ENCODE results near the gene EXD3. TPM values are rescaled to one million over a fixed set of nuclear protein-coding genes. Genes with fewer than 3 reads are reported as not detected.

EXD3 gene
- total RNA-seq, 2 experiments from 2014 or later, result 6.7 to 7.1 TPM

- DNase-seq, result no peak
- Mint-ChIP-seq H3K27ac (no peak overlapping the region), H3K36me3 (ENCODE audit: low read depth) (peaks cover 22% of the 10 kb centered on the region), H3K4me3 (peak overlapping the region; percentile 39), H3K9me3 (ENCODE audit: low read depth) (no peaks in the 10 kb centered on the region), H3K27me3 (no peaks in the 10 kb centered on the region), H3K4me1 (peaks cover 34% of the 10 kb centered on the region)
- ChIA-PET POLR2A (no interaction called here), CTCF (interaction anchor here (0.6 kb wide), 1 partner anchor 94 kb away, joined by 4 read pairs; the partner anchor contains the start of gene MRPL41)
- no peak for ATAC-seq
- intact Hi-C loops (cut with DNase I, micrococcal nuclease), result loop anchor here in 1 of 2 experiments (2.0 to 10.0 kb wide), 2 partner anchors 371 to 1213 kb away; partner anchors contain the start of genes MAN1B1 and QSOX2
Measured at GRCh38 chr9:137457406-137458193, 34.6 kb upstream of the EXD3 start.

- Mint-ChIP-seq H3K9me3 (ENCODE audit: low read depth) (no peaks in the 10 kb centered on the region), H3K4me1 (peaks cover 39% of the 10 kb centered on the region), H3K4me3 (peak overlapping the region; percentile 17), H3K27ac (no peak overlapping the region), H3K27me3 (no peaks in the 10 kb centered on the region), H3K36me3 (ENCODE audit: low read depth) (peaks cover 27% of the 10 kb centered on the region)
- intact Hi-C loops (cut with DNase I, micrococcal nuclease), result loop anchor here in 1 of 2 experiments (10.0 kb wide), 1 partner anchor 1212 kb away; the partner anchor contains the start of gene QSOX2
- no peak for DNase-seq
- no peak for ATAC-seq
- CTCF ChIA-PET, result no interaction called here
- POLR2A ChIA-PET, result no interaction called here
Measured at GRCh38 chr9:137456864-137457405, 34.0 kb upstream of the EXD3 start.

GRCh38 chr9:137456061-137456863 is 33.3 kb upstream of the EXD3 start:
- Mint-ChIP-seq H3K27ac (peak overlapping the region; percentile 37), H3K9me3 (ENCODE audit: low read depth) (no peaks in the 10 kb centered on the region), H3K4me1 (peaks cover 37% of the 10 kb centered on the region), H3K36me3 (ENCODE audit: low read depth) (peaks cover 28% of the 10 kb centered on the region), H3K4me3 (no peak overlapping the region), H3K27me3 (no peaks in the 10 kb centered on the region)
- intact Hi-C loops (cut with DNase I, micrococcal nuclease), result loop anchor here in 1 of 2 experiments (10.0 kb wide), 1 partner anchor 1211 kb away; the partner anchor contains the start of gene QSOX2
- ATAC-seq, result no peak
- no peak for DNase-seq
- ChIA-PET CTCF (no interaction called here), POLR2A (no interaction called here)

- POLR2A ChIA-PET, result no interaction called here
Measured at GRCh38 chr9:137455359-137455991, 32.5 kb upstream of the EXD3 start.

GRCh38 chr9:137454597-137455358 is 31.8 kb upstream of the EXD3 start:
- POLR2A ChIA-PET, result no interaction called here
- ATAC-seq, result no peak
- H3K4me1 Mint-ChIP-seq, result peaks cover 38% of the 10 kb centered on the region
- H3K36me3 Mint-ChIP-seq (ENCODE audit: low read depth), result peaks cover 29% of the 10 kb centered on the region
- peak; percentile 23 for DNase-seq
- intact Hi-C loops (cut with DNase I, micrococcal nuclease), result loop anchor here in 1 of 2 experiments (1.0 to 10.0 kb wide), 7 partner anchors 31 to 1210 kb away; partner anchors contain the start of genes ARRDC1, EXD3, MRPL41 and NOXA1
- H3K9me3 Mint-ChIP-seq (ENCODE audit: low read depth), result no peaks in the 10 kb centered on the region
- H3K4me3 Mint-ChIP-seq, result peak overlapping the region; percentile 45
- H3K27ac Mint-ChIP-seq, result no peak overlapping the region
- CTCF ChIA-PET, result no interaction called here
- H3K27me3 Mint-ChIP-seq, result no peaks in the 10 kb centered on the region

More at GRCh38 chr9:137455359-137455991, 32.5 kb upstream of the EXD3 start:
- Mint-ChIP-seq H3K4me3 (no peak overlapping the region), H3K27me3 (no peaks in the 10 kb centered on the region), H3K4me1 (peaks cover 37% of the 10 kb centered on the region), H3K36me3 (ENCODE audit: low read depth) (peaks cover 28% of the 10 kb centered on the region), H3K27ac (peak overlapping the region; percentile 37), H3K9me3 (ENCODE audit: low read depth) (no peaks in the 10 kb centered on the region)
- DNase-seq, result no peak
- intact Hi-C loops (cut with DNase I, micrococcal nuclease), result loop anchor here in 1 of 2 experiments (10.0 kb wide), 1 partner anchor 1211 kb away; the partner anchor contains the start of gene QSOX2
- CTCF ChIA-PET, result no interaction called here
- no peak for ATAC-seq

- DNase-seq (peak; percentile 73), ATAC-seq (peak; percentile 50)
- ChIA-PET POLR2A (no interaction called here), CTCF (no interaction called here)
- H3K27me3 Mint-ChIP-seq, result no peaks in the 10 kb centered on the region
- peaks cover 33% of the 10 kb centered on the region for H3K36me3 Mint-ChIP-seq (ENCODE audit: low read depth)
- peaks cover 38% of the 10 kb centered on the region for H3K4me1 Mint-ChIP-seq
- peak overlapping the region; percentile 45 for H3K4me3 Mint-ChIP-seq
- no peak overlapping the region for H3K27ac Mint-ChIP-seq
- no peaks in the 10 kb centered on the region for H3K9me3 Mint-ChIP-seq (ENCODE audit: low read depth)
- intact Hi-C loops (cut with DNase I, micrococcal nuclease), result loop anchor here in 1 of 2 experiments (1.0 to 10.0 kb wide), 7 partner anchors 31 to 1209 kb away; partner anchors contain the start of genes ARRDC1, EXD3, MRPL41 and NOXA1
Measured at GRCh38 chr9:137454145-137454596, 31.2 kb upstream of the EXD3 start.

- Mint-ChIP-seq H3K36me3 (ENCODE audit: low read depth) (peaks cover 33% of the 10 kb centered on the region), H3K27me3 (no peaks in the 10 kb centered on the region), H3K4me3 (no peak overlapping the region), H3K4me1 (peaks cover 38% of the 10 kb centered on the region), H3K27ac (no peak overlapping the region), H3K9me3 (ENCODE audit: low read depth) (no peaks in the 10 kb centered on the region)
- ATAC-seq (peak; percentile 83), DNase-seq (peak; percentile 84)
- intact Hi-C loops (cut with DNase I, micrococcal nuclease), result loop anchor here in 1 of 2 experiments (1.0 to 10.0 kb wide), 7 partner anchors 30 to 1209 kb away; partner anchors contain the start of genes ARRDC1, EXD3, MRPL41 and NOXA1
- POLR2A ChIA-PET, result interaction anchor here (0.6 kb wide), 2 partner anchors 77 to 552 kb away, joined by 3 to 4 read pairs; no protein-coding TSS in a partner anchor
- CTCF ChIA-PET, result no interaction called here
Measured at GRCh38 chr9:137453643-137454081, 30.7 kb upstream of the EXD3 start.

GRCh38 chr9:137452761-137453642 is 30.0 kb upstream of the EXD3 start:
- ATAC-seq (no peak), DNase-seq (no peak)
- intact Hi-C loops (cut with DNase I, micrococcal nuclease), result loop anchor here in 1 of 2 experiments (10.0 kb wide), 1 partner anchor 1208 kb away; the partner anchor contains the start of gene QSOX2
- Mint-ChIP-seq H3K27ac (no peak overlapping the region), H3K9me3 (ENCODE audit: low read depth) (no peaks in the 10 kb centered on the region), H3K4me3 (no peak overlapping the region), H3K36me3 (ENCODE audit: low read depth) (peaks cover 35% of the 10 kb centered on the region), H3K4me1 (peaks cover 38% of the 10 kb centered on the region), H3K27me3 (no peaks in the 10 kb centered on the region)
- ChIA-PET POLR2A (interaction anchor here (0.6 to 1.0 kb wide), 3 partner anchors 9 to 551 kb away, joined by 3 to 5 read pairs (median 4); no protein-coding TSS in a partner anchor), CTCF (no interaction called here)

- Mint-ChIP-seq H3K36me3 (ENCODE audit: low read depth) (peaks cover 35% of the 10 kb centered on the region), H3K4me1 (peaks cover 37% of the 10 kb centered on the region), H3K27ac (no peak overlapping the region), H3K9me3 (ENCODE audit: low read depth) (no peaks in the 10 kb centered on the region), H3K4me3 (no peak overlapping the region), H3K27me3 (no peaks in the 10 kb centered on the region)
- intact Hi-C loops (cut with DNase I, micrococcal nuclease), result loop anchor here in 1 of 2 experiments (10.0 kb wide), 1 partner anchor 1207 kb away; the partner anchor contains the start of gene QSOX2
- ChIA-PET POLR2A (interaction anchor here (1.0 kb wide), 1 partner anchor 10 kb away, joined by 5 read pairs; no protein-coding TSS in a partner anchor), CTCF (no interaction called here)
- ATAC-seq (no peak), DNase-seq (no peak)
Measured at GRCh38 chr9:137452006-137452760, 29.2 kb upstream of the EXD3 start.

Measured in activated CD4-positive, alpha-beta T cell treated with anti-CD3 and anti-CD28 coated beads for 36 hours (primary cell).